ENCODE data around the gene SLC16A8. TPM values are rescaled to one million over a fixed set of nuclear protein-coding genes. Genes with fewer than 3 reads are reported as not detected.

SLC16A8 gene
- total and polyA plus RNA-seq, 2 of the 13 experiments (the other 11 are each of a cell fraction or from before 2014, with no cell fraction given), result not detected

DNA sequence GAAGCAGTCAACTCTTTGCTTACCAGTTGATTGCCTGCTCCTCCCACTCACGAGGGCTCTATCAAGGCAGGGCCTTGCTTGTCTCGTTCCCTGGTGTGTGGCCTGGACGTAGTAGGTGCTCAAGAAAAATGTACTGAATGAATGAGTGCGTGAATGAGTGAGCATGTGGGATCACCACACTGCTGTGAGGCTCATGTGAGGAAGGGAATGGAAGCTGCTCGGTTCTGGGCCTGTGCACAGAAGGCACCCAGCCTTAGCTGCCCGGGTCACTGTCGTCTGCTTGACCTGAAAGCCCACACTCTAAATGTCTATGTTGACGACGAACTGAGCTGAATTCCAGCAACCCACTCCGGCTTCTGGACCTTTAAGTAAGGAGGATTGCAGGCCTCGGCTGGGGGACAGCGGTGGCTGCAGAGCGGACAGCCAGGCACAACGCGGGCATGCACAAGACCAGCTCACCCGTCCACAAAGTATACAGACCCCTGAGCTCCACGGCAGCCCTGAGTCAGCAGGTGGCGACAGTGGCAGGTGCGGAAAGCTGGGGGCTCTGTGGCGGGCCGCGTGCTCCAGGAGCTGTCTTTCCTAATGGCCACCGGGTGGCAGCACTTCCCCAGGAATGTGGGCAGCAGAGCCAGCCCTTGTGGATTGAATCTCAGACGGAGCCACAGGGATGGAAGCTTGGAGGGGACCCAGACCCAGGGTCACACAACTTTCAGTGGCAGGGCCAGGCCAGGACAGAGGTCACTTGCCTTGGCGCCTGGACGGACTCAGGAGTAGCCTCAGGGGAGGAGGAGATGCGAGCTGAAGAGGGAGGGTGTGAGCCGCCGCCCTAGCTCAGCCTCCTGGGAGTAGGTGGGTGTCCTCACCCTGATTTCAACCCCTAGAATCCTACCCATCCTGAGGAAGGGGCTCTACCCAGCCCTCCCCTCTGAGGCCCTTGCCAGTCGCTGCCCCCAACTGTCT is 31.8 kb downstream of the SLC16A8 start (continued):
- TF ChIP-seq, protein P1, sequence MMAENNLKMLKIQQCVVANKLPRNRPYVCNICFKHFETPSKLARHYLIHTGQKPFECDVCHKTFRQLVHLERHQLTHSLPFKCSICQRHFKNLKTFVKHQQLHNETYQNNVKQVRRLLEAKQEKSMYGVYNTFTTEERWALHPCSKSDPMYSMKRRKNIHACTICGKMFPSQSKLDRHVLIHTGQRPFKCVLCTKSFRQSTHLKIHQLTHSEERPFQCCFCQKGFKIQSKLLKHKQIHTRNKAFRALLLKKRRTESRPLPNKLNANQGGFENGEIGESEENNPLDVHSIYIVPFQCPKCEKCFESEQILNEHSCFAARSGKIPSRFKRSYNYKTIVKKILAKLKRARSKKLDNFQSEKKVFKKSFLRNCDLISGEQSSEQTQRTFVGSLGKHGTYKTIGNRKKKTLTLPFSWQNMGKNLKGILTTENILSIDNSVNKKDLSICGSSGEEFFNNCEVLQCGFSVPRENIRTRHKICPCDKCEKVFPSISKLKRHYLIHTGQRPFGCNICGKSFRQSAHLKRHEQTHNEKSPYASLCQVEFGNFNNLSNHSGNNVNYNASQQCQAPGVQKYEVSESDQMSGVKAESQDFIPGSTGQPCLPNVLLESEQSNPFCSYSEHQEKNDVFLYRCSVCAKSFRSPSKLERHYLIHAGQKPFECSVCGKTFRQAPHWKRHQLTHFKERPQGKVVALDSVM (CRISPR knock-in tag; IDR thresholded peaks at IDR 0.05), result no peak
- TF ChIP-seq SNRNP70 (IDR thresholded peaks at IDR 0.05; ENCODE audit: low read depth, low read length), result no peak
- no peak for TF ChIP-seq ATF1 (CRISPR knock-in tag; IDR thresholded peaks at IDR 0.05)
- TF ChIP-seq, protein P2, sequence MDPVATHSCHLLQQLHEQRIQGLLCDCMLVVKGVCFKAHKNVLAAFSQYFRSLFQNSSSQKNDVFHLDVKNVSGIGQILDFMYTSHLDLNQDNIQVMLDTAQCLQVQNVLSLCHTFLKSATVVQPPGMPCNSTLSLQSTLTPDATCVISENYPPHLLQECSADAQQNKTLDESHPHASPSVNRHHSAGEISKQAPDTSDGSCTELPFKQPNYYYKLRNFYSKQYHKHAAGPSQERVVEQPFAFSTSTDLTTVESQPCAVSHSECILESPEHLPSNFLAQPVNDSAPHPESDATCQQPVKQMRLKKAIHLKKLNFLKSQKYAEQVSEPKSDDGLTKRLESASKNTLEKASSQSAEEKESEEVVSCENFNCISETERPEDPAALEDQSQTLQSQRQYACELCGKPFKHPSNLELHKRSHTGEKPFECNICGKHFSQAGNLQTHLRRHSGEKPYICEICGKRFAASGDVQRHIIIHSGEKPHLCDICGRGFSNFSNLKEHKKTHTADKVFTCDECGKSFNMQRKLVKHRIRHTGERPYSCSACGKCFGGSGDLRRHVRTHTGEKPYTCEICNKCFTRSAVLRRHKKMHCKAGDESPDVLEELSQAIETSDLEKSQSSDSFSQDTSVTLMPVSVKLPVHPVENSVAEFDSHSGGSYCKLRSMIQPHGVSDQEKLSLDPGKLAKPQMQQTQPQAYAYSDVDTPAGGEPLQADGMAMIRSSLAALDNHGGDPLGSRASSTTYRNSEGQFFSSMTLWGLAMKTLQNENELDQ (CRISPR knock-in tag; IDR thresholded peaks at IDR 0.05; ENCODE audit: borderline replicate concordance), result no peak
- TF ChIP-seq, protein P3, sequence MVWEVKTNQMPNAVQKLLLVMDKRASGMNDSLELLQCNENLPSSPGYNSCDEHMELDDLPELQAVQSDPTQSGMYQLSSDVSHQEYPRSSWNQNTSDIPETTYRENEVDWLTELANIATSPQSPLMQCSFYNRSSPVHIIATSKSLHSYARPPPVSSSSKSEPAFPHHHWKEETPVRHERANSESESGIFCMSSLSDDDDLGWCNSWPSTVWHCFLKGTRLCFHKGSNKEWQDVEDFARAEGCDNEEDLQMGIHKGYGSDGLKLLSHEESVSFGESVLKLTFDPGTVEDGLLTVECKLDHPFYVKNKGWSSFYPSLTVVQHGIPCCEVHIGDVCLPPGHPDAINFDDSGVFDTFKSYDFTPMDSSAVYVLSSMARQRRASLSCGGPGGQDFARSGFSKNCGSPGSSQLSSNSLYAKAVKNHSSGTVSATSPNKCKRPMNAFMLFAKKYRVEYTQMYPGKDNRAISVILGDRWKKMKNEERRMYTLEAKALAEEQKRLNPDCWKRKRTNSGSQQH (CRISPR knock-in tag; IDR thresholded peaks at IDR 0.05; ENCODE audit: low read depth), result no peak
- TF ChIP-seq MED13 (CRISPR knock-in tag; IDR thresholded peaks at IDR 0.05), result no peak
- no peak for TF ChIP-seq NKX3-1 (CRISPR knock-in tag; IDR thresholded peaks at IDR 0.05)
- TF ChIP-seq SP5 (CRISPR knock-in tag; IDR thresholded peaks at IDR 0.05; ENCODE audit: borderline replicate concordance, low read depth), result no peak
- TF ChIP-seq SP1 (IDR thresholded peaks at IDR 0.05), result no peak
- peak; percentile 46; the same call in 1 of the 2 replicates for TF ChIP-seq SP1 (CRISPR knock-in tag; IDR thresholded peaks at IDR 0.05)
- peak; percentile 78 for TF ChIP-seq ZNF781 (CRISPR knock-in tag; IDR thresholded peaks at IDR 0.05; ENCODE audit: borderline replicate concordance, not compliant biosample characterization)
- TF ChIP-seq, protein P4, sequence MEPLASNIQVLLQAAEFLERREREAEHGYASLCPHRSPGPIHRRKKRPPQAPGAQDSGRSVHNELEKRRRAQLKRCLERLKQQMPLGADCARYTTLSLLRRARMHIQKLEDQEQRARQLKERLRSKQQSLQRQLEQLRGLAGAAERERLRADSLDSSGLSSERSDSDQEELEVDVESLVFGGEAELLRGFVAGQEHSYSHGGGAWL (CRISPR knock-in tag; IDR thresholded peaks at IDR 0.05), result peak; percentile 63; the same call in 1 of the 2 replicates
- TF ChIP-seq MIER3 (CRISPR knock-in tag; IDR thresholded peaks at IDR 0.05; ENCODE audit: borderline replicate concordance), result peak; percentile 55; the same call in 1 of the 2 replicates
- TF ChIP-seq ZNF546 (CRISPR knock-in tag; conservative IDR thresholded peaks at IDR 0.05), result peak; percentile 11; the same call in 1 of the 2 replicates
- peak; percentile 49; the same call in 1 of the 2 replicates for TF ChIP-seq SP140L (CRISPR knock-in tag; IDR thresholded peaks at IDR 0.05; ENCODE audit: borderline replicate concordance)
